Inferior parietal cortex (tissue), 1 donor: ENCODE data around the gene ITGA3.

Source experiments
- DNase-seq: peaks from one replicate; pipeline ENCODE4 v3.0.0-alpha.2; 2016; ENCODE audit errors: extremely low spot score

Gene ITGA3

DNA sequence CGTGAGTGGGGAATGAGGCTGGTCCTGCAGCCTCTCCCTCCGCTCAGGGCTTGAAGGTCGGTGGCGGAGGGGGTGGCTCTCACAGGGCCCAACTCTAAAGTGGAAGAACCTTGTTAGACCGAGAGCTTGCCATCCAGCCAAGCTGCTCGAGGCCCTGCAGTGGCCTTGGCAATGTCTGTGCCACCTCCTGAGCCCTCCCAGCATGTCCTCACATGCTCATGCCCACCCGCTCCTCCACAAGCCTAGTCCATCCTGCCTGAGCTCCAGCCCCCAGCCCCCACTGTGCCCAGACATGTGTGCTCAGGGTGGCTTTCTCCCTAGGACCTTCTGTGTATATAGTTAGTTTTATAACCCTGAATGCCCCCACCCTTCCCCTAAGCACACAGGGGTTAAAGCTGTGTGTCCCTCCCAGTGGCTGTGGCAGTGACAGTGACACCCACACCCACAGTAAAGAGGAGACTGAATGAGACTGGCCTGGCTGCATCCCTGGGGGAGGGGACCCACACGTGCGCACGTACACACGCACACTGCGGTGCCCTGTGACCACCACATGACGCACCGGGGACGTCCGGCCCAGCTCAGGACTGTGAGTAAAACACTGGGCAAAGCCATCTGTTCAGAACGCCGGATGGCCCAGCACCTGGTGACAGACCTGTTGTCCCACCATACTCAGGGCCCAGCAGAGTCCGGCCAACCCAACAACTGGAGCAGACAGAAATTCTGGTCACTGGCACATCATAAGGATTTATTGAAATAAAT is 54.9 kb downstream of the ITGA3 start:
- no peak for DNase-seq

DNA sequence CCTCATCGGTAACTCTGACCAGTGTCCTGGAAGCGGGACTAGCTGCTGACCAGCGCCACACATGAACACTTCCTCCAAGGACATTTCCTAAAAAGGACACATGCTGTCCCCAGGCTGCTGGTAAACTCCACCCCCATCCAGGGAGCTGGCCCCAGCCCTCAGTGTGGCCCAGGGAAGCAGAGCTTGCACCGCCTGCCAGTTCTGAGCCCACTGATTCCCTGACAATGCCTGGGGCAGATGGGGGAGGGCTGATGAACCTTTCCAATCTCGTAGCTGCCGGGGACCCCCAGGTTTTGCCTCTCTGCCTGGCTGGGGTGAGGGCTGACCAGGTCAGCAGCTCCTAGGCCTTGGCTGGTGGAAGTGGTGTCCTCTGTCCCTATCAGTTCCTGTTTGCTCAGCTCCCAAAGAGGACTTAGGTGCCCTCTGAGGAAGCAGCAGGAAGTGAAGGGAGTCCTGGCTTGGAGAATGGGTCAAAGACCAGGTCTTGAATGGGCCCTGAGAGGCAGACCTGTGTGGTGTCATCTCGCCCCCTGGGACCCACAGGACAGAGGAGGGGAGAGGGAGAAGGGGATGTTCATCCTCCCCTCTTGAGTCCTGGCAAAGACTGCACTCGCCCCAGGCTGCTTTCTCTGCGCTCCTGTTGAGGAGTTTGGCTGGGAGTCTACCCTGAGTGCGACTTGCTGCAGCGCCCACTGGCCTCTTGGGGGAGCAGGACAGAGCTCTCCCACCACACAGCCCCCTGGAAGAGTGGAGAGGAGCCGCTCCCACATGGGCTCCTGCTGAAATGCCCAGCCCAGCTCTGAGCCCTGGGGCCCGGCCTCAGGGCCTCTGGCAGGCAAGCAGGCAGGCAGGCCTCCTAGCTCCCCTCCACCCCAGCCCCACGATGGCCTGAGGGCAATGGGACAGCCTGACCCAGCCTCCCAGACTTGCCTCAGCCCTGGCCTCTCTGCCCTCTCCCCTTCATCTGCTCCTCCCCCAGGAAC is 56.1 kb downstream of the ITGA3 start:
- DNase-seq = no peak

DNA sequence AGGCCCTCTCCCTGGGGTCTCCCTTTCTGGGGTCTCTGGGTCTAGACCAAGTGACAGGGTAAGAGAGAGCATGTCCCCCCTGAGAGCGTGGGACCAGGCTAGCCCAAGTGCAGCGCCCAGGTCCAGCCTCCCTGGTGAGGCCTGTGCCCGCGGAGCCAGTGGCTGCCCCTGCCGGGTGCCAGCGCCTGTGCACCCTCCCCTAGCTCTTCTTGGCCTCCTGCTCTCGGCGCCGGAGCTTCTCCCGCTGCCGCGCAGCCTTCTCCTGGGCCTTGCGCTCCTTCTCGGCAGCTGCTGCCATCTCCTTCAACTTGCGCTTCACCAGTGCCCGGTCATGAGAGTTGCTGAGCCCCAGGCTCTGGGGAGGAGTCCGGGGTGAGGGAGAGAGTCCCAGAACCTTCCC is 56.8 kb downstream of the ITGA3 start:
- no peak for DNase-seq

DNA sequence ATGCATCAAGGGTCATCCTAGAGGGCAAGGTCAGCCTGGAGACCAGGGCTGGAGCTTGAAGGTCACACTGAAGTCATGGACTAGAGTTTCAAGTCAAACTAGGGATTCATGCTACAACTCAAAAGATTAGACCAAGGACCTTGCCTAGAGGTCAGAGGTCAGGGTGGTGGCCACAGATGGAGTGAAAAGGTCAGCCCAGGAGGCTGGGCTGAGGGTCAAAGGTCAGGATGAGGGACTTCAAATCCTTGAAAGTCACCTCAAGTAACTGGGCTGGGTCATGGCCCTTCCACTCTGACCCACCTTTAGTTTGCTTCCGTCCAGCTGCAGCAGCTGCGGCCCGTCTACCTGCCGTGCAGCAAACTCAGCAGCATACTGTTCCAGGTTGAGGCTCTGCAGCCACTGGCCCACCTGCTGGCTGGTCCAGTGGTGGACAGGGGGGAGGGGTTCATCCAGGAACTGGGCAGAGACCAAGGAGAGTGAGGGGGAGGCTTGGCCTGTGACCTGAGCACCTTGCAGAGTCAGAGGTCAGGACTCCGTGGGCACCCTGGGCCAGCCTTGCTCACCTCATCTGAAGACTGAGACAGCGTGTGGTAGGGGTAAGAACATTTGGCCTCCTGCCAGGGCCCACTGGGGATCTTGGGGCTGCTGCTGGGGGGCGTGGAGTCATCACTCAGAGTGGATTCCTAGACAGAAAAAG is 57.9 kb downstream of the ITGA3 start:
- DNase-seq = no peak

DNA sequence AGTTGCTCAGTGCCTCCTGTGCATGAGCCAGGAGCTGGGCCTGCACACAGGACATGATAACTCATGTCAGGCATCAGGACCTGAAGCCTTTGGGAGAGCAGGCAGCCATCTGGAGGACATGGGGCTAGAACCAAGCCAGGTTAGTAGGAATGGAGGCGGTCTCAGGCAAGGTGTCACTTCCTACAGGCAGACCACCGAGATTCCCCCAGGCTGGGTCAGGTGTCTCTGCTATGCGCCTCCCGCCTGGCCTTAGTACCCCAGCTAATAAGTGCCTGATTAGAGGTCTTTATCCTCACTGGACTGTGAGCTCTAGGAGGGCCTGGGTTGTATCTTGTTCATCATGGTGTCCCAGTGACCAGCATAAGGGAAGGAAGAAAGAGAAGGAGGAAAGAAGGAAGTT is 58.5 kb downstream of the ITGA3 start:
- DNase-seq = no peak

DNA sequence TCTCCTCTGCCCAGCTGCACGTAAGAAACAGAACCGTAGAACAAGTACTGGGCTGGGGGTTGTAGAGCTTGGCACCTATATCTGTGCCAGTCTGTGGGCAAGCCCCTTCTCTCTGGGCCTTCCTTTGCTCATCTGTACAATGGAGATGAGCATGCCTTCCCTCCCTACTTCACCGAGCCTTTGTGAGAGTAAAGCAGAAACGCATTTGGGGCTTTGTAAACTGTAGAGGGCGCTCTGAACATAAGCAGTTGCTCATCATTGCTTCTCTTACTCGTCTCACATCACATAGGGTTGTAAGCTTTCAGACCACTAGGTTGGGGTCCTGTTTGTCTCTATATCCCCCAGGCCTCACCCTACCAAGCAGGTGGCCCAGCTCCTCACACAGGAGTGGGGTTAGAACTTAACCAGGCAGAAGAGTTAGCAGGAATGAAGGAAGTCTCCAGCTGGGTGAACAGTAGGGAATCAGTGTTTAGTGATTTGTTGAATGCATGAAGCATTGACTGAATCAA is 59.0 kb downstream of the ITGA3 start:
- DNase-seq = peak; percentile 70

DNA sequence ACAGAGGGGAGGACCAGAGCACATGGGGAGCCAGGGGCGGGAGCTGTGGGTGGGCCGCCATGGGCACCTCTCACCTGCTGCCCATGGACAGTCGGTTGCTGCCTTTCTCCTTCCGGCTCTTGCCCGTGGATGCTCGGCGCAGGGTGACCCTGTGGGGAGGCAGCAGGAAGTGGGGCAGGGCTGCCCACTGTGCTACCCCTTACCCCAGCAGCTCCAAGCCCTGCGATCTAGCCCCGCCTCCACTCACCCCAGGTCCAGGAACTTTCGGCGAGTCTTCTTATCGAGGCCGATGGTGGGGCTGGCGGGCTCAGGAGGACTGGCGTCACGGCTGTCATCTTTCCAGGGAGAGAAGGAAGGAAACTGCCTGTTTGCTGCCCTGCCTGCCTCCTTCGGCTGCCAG is 59.8 kb downstream of the ITGA3 start:
- no peak for DNase-seq

DNA sequence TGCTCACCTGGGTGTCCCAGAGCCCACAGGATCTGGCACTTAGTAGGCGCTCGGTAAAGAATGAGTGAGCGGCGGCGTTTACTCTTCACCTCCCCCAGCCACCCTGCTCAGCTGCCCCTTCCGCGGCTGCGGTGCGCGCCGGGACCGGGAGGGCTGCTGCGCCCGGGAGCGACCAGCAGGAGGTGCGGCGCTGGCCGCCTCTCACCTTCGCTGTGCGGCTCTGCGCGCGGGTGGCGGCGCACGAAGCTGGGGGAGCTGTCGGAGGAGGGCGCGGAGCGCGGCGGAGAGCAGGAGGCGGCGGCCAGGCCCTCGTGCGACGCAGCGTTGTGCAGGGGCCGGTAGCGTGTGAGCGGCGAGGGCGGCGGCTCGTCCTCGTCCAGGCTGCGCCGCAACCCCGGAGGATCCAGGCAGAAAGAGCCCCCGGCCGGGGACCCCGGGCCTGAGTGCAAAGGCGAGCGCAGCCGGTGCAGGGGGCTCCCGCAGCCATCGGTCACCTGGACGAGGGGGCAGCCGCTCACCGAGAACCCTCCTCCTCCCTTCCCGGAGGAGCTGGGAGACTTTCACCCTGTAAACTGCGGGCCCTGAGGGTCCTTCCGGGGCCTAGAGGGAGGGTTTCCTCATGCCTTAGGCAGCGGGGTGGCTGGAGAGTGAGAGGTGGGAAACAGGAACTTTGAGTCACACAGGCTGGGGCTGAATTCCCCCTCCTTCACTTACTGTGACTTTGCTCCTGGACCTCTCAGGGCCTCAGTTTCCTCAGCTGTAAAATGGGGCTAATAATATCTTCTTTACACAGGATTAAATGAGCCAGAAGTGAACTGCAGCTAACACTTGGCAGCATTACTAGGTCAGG is 61.5 kb downstream of the ITGA3 start:
- DNase-seq = no peak

DNA sequence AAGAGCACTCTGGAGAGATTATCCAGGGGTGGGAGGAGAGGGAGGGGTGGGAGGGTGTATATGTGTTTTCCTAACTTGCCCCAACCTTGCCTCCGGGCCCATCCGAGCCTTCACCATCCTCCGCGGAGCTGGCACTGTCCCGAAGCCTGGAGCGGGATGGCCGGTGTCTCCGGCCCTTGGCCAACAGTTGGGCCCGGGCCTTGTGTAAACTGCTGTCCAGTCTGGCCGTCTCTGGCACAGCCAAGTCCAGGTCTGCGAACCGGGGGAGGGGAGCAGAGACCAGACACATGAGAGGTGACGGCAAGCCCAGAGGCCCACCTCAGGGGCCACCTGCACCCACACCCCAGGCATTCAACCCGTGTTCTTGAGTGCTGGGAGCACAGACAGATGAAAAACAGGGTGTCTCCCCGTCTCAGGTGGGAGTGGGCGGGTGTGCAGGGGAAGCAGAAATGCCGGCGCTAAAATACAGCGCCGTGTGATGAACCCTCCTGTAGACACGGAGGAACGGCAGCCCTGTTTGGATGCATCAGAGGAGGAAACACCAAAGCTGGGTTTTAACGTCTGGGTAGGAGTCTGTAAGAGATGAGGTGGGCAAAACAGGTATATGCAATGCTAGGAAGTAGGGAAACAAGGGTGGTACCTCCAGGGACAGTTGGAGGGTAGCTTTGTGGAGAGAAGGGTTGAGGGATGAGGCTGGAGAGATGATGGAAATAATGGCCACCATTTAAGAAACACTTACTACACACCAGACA is 62.3 kb downstream of the ITGA3 start:
- DNase-seq = no peak

DNA sequence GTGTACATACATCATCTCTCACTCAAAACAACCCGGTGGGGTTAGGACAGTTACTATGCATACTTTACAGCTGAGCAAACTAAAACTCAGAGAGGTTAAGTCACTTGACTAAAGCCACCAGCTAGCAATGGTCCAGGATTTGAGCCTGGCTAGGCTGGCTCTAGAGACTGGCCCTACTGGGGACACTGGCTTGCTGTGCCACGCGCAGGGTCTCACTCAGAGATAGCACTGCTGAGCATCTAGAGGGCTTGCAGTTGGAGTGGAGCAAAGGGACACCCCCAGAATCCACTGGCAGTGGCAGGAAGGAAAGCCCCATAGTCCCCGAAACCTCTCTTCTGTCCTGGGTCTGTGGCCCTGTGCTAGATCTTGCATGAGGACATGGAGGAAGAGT is 62.9 kb downstream of the ITGA3 start:
- no peak for DNase-seq

DNA sequence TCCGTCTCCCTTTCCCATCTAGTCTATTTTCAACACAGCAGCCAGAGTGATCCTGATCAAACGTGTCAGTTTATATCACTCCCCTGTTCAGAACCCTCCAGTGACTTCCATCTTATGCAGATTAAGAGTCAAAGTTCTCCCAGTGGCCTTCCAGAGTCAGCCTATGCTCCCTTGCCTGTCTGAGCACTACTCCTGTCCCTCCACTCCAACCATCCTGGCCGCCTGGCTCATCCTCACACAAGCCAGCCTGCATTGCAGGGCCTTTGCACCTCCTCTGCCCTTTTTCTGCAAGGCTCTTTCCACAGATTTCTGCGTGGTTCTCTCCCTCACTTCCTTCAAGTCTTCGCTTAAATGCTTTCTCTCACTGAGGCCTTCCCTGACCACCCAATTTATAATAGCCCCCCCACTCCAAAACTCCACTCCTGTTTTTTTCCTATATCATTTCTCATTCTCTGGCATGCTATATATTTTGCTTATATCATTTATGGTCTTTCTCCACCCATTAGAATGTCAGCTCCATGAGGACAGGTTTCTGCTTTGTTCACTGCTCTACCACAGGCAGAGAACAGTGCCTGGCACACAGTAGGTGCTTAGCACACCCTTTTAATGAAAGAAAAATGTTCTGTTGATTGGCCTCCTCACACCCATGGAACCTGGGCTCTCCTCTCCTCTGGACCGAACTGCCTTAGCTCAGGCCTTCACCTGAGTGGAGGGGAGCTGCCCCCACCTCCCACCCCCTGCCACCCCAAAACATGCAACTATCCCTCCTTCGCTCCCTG is 64.8 kb downstream of the ITGA3 start:
- no peak for DNase-seq

DNA sequence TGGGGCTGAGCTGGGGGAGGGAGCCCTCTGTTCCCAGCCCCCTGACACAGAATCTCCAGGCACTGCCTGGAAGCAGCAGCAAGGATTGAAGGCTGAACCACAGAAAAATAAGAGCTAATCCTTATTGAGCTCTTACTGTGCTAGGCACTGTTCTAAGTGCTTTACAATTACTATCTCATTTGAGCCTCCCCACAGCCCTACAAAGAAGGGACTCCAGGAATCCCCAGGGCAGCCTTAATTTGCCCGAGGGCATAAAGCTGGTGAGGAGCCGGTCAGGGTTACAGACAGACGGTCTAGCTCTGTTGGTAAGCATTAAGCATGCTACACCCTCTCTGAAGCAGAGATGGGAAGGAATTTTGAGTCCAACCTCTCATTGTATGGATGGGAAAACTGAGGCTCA is 67.0 kb downstream of the ITGA3 start:
- no peak for DNase-seq

DNA sequence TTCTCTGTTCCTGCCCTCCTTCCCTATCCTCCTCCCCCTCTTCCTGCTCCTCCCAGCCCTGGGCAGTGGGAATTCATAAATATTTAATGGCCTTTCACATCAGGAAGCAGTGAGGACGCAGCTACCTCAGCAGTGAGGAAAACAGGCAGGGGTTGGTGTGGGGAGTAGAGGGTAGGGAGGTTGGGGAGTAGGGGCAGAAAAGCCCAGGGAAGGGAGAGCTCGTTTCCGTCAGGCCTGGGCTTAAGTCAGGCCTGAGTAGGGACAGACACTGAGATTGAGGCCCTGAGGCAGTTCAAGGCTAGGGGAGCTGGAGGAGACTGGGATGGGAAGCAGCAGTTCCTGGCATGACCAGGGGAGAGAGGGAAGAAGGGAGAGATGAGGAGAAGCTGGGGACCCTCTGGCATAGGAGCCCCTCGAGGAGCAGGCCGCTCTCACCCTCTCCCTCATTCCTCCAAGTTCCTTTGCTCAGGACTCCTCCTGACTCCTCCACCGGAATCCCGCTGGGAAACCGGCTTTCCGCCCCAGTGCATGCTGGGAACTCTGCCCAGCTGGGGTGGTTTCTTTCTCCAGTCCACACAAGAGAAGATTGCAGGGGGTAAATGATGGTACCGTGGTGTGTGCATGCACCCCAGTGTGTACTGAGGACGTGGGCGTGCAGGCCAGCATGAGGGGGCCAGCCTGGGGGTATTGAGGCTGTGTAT is 67.9 kb downstream of the ITGA3 start:
- no peak for DNase-seq

DNA sequence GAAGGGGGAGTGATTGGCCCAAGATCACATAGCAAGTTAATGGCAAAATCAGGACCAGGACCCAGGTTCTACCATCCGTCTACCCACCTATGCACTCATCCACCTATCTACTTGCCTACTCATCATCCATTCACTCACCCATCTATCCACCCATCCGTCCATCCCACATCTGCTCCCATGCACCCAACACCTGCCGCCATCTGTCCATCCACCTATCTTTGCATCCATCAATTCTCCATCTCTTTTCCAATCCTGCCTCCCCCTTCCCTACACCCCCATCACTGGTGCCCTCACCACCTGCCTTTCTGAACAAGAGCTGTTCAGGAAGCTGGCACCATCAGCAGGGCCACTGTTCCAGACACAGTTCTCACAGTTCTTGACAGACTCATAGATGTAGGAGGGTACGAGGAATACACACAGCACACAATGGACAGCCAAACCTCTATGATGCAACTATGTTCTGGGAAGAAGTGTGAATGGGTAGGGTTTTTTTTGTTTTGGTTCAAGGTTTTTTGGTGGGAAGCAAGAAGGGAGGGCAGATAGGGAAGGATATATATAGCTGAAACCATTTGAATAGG is 69.6 kb downstream of the ITGA3 start:
- DNase-seq = peak; percentile 38

DNA sequence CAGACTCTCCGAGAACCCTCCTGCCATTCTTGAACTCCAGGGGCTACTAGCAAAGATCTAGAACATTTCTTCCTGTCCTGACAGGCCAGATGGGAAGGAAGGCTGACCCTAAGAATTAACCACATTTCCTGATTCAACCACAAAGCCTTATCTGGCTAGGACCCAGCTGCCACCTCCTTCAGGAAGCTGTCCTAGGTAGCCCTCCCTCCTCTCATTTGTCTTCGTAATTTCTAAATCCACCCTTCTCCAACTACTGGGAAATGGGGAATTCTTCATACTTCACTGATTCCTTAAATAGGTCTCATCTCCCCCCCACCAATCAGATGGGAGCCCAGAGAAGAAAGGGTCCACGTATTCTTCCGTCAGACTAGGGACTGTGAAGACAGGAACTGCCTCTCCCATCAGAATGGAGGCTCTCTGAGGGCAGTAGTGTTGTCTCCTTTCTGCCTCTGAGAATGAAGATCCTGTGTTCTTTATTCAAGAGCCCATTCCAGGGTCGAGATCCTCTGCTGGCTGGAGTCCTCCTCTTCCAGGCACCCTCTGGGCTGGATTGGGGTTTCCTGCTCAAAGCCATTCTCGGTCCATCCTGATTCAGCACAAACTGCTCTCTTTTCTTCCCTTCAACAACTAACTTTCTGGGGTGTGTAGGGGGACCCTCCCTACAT is 71.9 kb downstream of the ITGA3 start:
- no peak for DNase-seq

DNA sequence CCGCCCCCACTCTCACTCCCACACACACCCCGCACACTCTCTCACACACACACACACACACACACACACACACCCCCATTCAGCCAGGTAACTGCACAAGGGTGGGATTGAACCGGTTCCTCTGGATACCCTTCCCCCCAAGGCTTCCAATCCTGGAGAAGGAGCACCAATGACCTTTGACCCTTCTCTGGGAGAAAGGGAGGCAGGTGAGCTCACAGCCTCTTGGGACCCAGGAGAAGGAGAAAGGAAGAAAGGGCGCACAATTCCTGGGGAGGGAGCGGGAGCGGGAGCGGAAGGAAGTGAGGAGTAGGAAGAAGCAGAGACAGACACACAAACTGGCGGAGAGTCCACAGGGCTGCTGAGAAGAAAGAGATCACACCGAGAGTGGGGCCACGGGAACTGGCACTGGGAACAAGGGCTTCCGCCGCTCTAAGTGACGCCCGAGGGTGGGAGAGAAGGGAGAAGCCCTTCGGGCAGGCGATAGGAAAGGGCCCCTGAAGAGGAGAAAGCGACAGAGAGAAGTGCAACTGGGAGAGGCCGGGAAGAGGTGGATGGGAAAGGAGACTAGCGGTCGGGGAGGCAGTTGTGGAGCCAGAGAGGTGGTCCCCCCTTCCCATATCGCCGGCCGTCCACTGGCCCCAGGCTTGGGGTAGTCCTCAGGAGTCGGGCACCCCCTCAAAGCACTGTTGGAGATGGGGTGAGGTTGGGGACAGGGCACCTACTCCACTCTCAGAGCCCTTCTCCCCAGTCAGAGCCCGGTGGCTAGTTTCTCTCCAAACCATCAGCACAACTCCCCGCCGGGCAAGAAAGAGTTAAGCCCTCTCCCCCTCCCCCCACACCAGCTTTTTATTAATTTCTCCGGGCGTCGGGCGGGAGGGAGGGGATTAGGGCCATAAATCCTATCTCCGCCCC is 72.8 kb downstream of the ITGA3 start:
- DNase-seq = no peak

DNA sequence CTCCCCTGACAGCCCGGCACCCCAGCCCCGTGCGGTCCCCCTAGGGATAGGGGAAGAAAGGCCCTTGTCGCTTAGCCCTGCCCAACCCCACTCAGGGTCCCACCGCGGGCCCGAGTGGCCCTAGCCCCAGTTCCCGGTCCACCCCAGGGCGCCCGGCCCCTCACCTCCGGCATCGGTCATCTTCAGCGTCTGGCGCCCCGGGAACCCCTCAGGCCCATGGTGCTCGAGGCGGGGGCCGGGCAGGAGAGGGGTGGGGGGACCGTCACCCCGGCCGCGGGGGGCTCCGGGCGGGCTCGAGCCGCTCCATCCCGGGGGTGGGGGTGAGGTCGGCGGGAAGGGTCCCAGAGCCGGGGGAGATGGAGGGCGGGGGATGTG is 73.4 kb downstream of the ITGA3 start:
- no peak for DNase-seq
